Aorta (tissue), 5 donors: ENCODE results near the gene PRKN. TPM values are rescaled to one million over a fixed set of nuclear protein-coding genes. Genes with fewer than 3 reads are reported as not detected.
"Not testable (repeated sequence)": the region's sequence is repeated elsewhere in the genome, so short reads cannot be mapped to it uniquely, and the experiment has no call there.

Experiments used
- ATAC-seq: fragments of 200-7000 bp; cut with Tn5 transposase; one replicate; pipeline ENCODE4 v1.9.1; 2022; ENCODE audit warnings: moderate library complexity; ENCODE audit not compliant: low FRiP score
- DNase-seq, 2 donors: peaks; one replicate each; pipeline ENCODE4 v3.0.0-alpha.2; 2020
- H3K27ac ChIP-seq, 2 donors: one replicate each; pipeline ENCODE4 v1.5.1; 2013; ENCODE audit warnings: low read length in 2 of 2, mild to moderate bottlenecking in 2 of 2, moderate library complexity in 2 of 2, control low read depth in 1 of 2, inconsistent platforms in 1 of 2, low read depth in 1 of 2
- H3K27me3 ChIP-seq, 2 donors: one replicate each; pipeline ENCODE4 v1.6.1; 2013; ENCODE audit warnings: control low read depth in 1 of 2, low read length in 1 of 2, mild to moderate bottlenecking in 1 of 2, moderate library complexity in 1 of 2; ENCODE audit not compliant: insufficient read depth in 2 of 2, control insufficient read depth in 1 of 2
- H3K36me3 ChIP-seq, 2 donors: one replicate each; pipeline ENCODE4 v1.6.1; 2013; ENCODE audit warnings: control low read depth in 1 of 2, low read length in 1 of 2, mild to moderate bottlenecking in 1 of 2; ENCODE audit not compliant: insufficient read depth in 2 of 2, control insufficient read depth in 1 of 2
- H3K4me1 ChIP-seq, 2 donors: one replicate each; pipeline ENCODE4 v1.6.1; 2013; ENCODE audit warnings: low read length in 2 of 2, control low read depth in 1 of 2, mild to moderate bottlenecking in 1 of 2, moderate library complexity in 1 of 2; ENCODE audit not compliant: insufficient read depth in 2 of 2, control insufficient read depth in 1 of 2
- H3K4me3 ChIP-seq, 2 donors: one replicate each; pipeline ENCODE4 v1.5.1; 2013; ENCODE audit warnings: low read length in 2 of 2, control low read depth in 1 of 2, mild to moderate bottlenecking in 1 of 2
- H3K9me3 ChIP-seq: one replicate; pipeline ENCODE4 v1.6.1; 2013; ENCODE audit warnings: mild to moderate bottlenecking, low read length; ENCODE audit not compliant: control insufficient read depth
- WGBS, 2 donors: extraction: QIAGEN DNeasy Blood & Tissue Kit; methylation state at CpG; one replicate each; pipeline ENCODE4 v1.1.7; 2013; 5-methylcytosine and 5-hydroxymethylcytosine counted together
- intact Hi-C, 2 donors: fragments of 100-400 bp; cut with DNase I; formaldehyde crosslinking; loops; one replicate each; pipeline versions ENCODE4 v1.14.2 to v1.15.0; 2022
- polyA plus RNA-seq, 2 donors: library from polyadenylated mRNA; stranded (reverse); fragments of 200-250 nt; gene quantifications; one replicate each; pipeline ENCODE4 v1.2.3, GENCODE V29; 2013
- total RNA-seq, 2 donors: library from RNA; stranded (reverse); fragmentation: NEBNext Ultra II Directional; extraction: Animal tissue kit (Norgen Biotek cat#: 25700); gene quantifications; one replicate each; pipeline ENCODE4 v1.2.1, GENCODE V29; 2021
- donor health status: healthy with polysubstance abuse.
- donor health status: Bipolar disorder and iron deficiency.
- donor health status: DM: no; HTN: no; CAD: no.
- donor health status: DM: no; HTN: no; CAD: no.
- donor health status: DM: yes; HTN: yes; CAD: no.

PRKN gene
- total and polyA plus RNA-seq, 4 donors, result 1.0 to 17.3 (median 5.7) TPM

DNA sequence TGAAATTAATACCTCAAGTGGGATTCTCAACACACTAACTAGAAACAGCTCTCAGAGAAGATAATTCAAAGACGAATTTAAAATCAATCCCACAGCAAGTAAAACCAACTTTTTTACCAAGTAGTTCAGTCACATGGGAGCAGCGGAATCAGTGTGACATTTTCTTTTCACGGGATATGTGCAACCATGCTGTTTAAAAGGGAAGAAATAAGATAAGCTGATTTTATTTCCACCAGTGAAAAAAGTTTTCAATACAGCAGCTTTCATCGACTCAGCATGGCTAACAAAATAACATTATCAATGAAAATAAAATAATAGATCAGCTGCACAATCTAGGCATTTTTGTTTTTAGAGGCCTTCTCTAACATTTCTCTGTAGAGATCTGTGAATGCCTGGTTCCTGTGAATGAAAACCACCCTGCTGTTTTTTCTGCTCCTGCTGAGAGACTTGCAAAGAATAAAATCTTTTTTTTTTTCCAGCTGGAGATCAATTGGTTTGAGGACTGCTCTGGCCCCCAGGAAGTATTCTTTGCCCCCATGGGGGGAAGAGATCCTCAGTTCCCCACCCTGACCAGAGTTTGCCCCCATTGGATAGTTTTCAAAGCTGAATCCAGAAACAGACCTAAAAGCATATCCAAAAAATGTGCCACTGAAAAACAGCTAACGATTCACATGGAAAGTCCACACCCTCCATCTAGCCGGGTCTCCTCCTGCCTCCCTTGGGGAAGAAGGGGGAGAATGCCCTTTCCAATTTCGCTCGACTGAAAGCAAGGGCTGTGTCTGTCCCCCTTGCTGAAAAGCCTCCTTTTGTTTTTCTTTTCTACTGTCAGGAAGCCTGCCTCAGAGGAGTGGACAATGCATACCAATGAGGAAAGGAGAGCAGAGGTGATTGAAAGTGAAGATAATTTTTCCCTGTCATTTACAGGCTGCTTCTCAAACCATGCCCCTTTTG, 317.6 kb downstream of the PRKN start:
- intact Hi-C loops, result no loop called here
- DNase-seq (no peak), ATAC-seq (no peak)
- no peaks in the 10 kb centered on the region for H3K9me3 ChIP-seq
- 52 to 58% methylated on average over 8 of the region's 8 CpGs for WGBS, 2 donors
- no peak overlapping the region for H3K27ac ChIP-seq
- H3K36me3 ChIP-seq, result no peaks in the 10 kb centered on the region
- no peaks in the 10 kb centered on the region for H3K4me1 ChIP-seq
- H3K4me3 ChIP-seq, result no peak overlapping the region
- no peaks in the 10 kb centered on the region for H3K27me3 ChIP-seq

- ATAC-seq (no peak), DNase-seq (no peak)
- intact Hi-C loops, result no loop called here
- no peaks in the 10 kb centered on the region for H3K27me3 ChIP-seq
- H3K9me3 ChIP-seq, result no peaks in the 10 kb centered on the region
- WGBS, 2 donors, result 79 to 83% methylated on average over 5 of the region's 5 CpGs
- H3K36me3 ChIP-seq, result no peaks in the 10 kb centered on the region
- no peak overlapping the region for H3K4me3 ChIP-seq
- H3K4me1 ChIP-seq, result no peaks in the 10 kb centered on the region
- no peak overlapping the region for H3K27ac ChIP-seq
Observed at GRCh38 chr6:162408826-162409535, 318.6 kb downstream of the PRKN start.

GRCh38 chr6:162404951-162405350, 322.6 kb downstream of the PRKN start:
- no peaks in the 10 kb centered on the region for H3K27me3 ChIP-seq
- H3K4me3 ChIP-seq, result no peak overlapping the region
- H3K36me3 ChIP-seq, result no peaks in the 10 kb centered on the region
- ATAC-seq (no peak), DNase-seq (no peak)
- intact Hi-C loops, result no loop called here
- no peaks in the 10 kb centered on the region for H3K9me3 ChIP-seq
- H3K27ac ChIP-seq, result no peak overlapping the region
- no peaks in the 10 kb centered on the region for H3K4me1 ChIP-seq
- 28 to 41% methylated on average over 4 of the region's 4 CpGs for WGBS, 2 donors

DNA sequence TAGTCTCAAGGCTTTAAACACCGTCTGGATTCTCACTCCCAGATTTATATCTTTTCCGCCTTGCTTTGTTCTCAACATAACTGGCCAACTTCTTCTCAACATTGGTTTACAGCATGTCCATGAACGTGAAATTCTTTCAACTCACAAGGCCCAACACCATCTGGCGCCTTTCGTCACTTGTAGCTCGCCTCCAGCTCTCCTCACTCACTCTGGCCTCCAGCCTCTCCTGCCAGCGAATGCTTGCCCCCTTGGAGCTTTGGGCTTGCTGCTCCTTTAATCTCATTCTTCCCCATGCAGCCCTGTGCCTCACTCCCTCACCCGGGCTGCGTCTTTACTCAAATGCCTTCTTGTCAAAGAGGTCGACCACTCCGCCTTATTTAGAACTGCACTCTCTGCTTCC, 324.5 kb downstream of the PRKN start:
- DNase-seq (no peak), ATAC-seq (no peak)
- peaks cover 1% of the 10 kb centered on the region for H3K9me3 ChIP-seq
- H3K27ac ChIP-seq, result no peak overlapping the region
- intact Hi-C loops, result no loop called here
- no peaks in the 10 kb centered on the region for H3K27me3 ChIP-seq
- no peak overlapping the region for H3K4me3 ChIP-seq
- no peaks in the 10 kb centered on the region for H3K36me3 ChIP-seq
- WGBS, 2 donors, result 89 to 94% methylated on average over 11 of the region's 11 CpGs
- no peaks in the 10 kb centered on the region for H3K4me1 ChIP-seq

- H3K36me3 ChIP-seq, result no peaks in the 10 kb centered on the region
- H3K27me3 ChIP-seq, result no peaks in the 10 kb centered on the region
- no peaks in the 10 kb centered on the region for H3K4me1 ChIP-seq
- H3K9me3 ChIP-seq, result peaks cover 1% of the 10 kb centered on the region
- ATAC-seq (no peak), DNase-seq (no peak)
- intact Hi-C loops, result no loop called here
- H3K27ac ChIP-seq, result no peak overlapping the region
- H3K4me3 ChIP-seq, result no peak overlapping the region
- 97 to 98% methylated on average over 2 of the region's 2 CpGs for WGBS, 2 donors
Observed at GRCh38 chr6:162395181-162395580, 332.4 kb downstream of the PRKN start.

DNA sequence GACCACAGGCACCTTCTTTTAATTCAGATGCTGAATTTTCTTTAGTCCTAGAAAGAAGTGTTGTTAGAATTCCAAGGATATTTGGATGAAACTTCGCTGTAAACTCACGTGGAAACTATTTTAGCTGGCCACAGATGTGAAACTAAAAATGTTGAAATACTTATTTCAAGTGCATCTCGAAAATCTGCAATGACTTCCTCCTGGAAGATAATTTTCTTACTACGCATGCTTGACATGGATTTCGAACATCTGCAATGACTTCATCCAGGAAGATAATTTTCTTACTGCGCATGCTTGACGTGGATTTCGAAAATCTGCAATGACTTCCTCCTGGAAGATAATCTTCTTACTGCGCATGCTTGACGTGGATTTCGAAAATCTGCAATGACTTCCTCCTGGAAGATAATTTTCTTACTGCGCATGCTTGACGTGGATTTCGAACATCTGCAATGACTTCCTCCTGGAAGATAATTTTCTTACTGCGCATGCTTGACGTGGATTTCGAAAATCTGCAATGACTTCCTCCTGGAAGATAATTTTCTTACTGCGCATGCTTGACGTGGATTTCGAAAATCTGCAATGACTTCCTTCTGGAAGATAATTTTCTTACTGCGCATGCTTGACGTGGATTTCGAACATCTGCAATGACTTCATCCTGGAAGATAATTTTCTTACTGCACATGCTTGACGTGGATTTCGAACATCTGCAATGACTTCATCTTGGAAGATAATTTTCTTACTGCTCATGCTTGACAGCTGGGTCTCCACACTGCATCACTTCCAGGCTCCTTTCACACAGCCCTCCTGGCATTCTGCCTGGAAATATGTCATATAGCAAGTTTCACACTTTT, 336.4 kb downstream of the PRKN start:
- H3K4me3 ChIP-seq, H3K36me3 ChIP-seq, ATAC-seq, intact Hi-C loops, DNase-seq, H3K4me1 ChIP-seq, H3K27me3 ChIP-seq, H3K9me3 ChIP-seq, H3K27ac ChIP-seq: not testable (repeated sequence)
- WGBS, 2 donors, result 55 to 70% methylated on average over 25 of the region's 25 CpGs

GRCh38 chr6:162389343-162390085, 338.1 kb downstream of the PRKN start:
- no peak for DNase-seq
- peaks cover 0 to 4% of the 10 kb centered on the region in 2 donors for H3K4me1 ChIP-seq
- H3K36me3 ChIP-seq, result no peaks in the 10 kb centered on the region
- no peaks in the 10 kb centered on the region for H3K9me3 ChIP-seq
- peak overlapping the region; percentile 12 to 88 for H3K27ac ChIP-seq
- 72 to 73% methylated on average over 3 of the region's 3 CpGs for WGBS, 2 donors
- intact Hi-C loops, result loop anchor here in 1 of 2 donors (10.0 kb wide), 1 partner anchor 335 kb away; the partner anchor contains the start of genes PACRG and PRKN
- H3K27me3 ChIP-seq, result no peaks in the 10 kb centered on the region
- no peak overlapping the region for H3K4me3 ChIP-seq
- ATAC-seq, result no peak

- Histone ChIP-seq H3K4me1 (peaks cover 0 to 4% of the 10 kb centered on the region in 2 donors), H3K9me3 (no peaks in the 10 kb centered on the region), H3K4me3 (no peak overlapping the region), H3K27ac (peak overlapping the region; percentile 44 to 92), H3K27me3 (no peaks in the 10 kb centered on the region), H3K36me3 (no peaks in the 10 kb centered on the region)
- no peak for DNase-seq
- ATAC-seq, result peak; percentile 49
- intact Hi-C loops, result loop anchor here in 1 of 2 donors (10.0 kb wide), 1 partner anchor 336 kb away; the partner anchor contains the start of genes PACRG and PRKN
- WGBS, 2 donors, result 26 to 38% methylated on average over 2 of the region's 2 CpGs
Observed at GRCh38 chr6:162388383-162388777, 339.2 kb downstream of the PRKN start.
